Astrocyte of the cerebellum (primary cell): ENCODE results near the gene TRAF7.
"Not testable (repeated sequence)": the region's sequence is repeated elsewhere in the genome, so short reads cannot be mapped to it uniquely, and the experiment has no call there.

Experiments used
- DNase-seq: peaks from one replicate; pipeline ENCODE4 v3.0.0-alpha.2; 2011; ENCODE audit warnings: low read depth
- H3K4me3 ChIP-seq: 2 replicates; pipeline ENCODE4 v1.5.1; 2011; ENCODE audit warnings: mild to moderate bottlenecking, low read depth, low read length, moderate library complexity
- CTCF ChIP-seq: IDR thresholded peaks from 2 replicates; pipeline ENCODE4 v1.5.1; 2012; ENCODE audit warnings: low read length, low read depth, moderate library complexity, mild to moderate bottlenecking; ENCODE audit errors: missing control alignments
- in situ Hi-C: cut with HindIII; loops from 2 replicates; pipeline ENCODE4 v1.10.0; 2017; ENCODE audit warnings: low sequenced_read_pairs

The TRAF7 gene

DNA sequence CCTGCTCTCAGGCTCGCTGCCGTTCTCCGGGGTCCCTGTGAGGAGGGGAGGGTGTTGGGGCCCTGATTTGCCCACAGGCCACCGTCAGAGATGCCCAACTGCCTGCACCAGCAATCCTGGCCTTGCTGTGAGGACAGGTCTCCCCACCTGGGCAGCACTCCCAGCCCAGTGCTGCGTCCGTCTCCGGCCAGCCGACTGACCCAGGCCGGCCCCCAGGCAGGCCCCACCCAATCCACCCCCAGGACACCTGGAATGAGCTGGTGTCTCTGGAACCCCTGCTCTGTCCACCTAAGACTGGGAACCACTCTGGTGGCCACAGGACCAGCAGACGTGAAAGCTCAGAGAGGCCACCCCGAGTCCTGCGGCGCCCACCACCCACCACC lies 40.0 kb upstream of the TRAF7 start:
- no peak for TF ChIP-seq CTCF
- no peak for DNase-seq
- in situ Hi-C loops, result no loop called here
- H3K4me3 ChIP-seq, result no peak overlapping the region

GRCh38 chr16:2116428-2116827 lies 39.2 kb upstream of the TRAF7 start:
- H3K4me3 ChIP-seq, in situ Hi-C loops, DNase-seq: not testable (repeated sequence)

GRCh38 chr16:2117341-2117740 lies 38.2 kb upstream of the TRAF7 start:
- in situ Hi-C loops, H3K4me3 ChIP-seq, DNase-seq: not testable (repeated sequence)

DNA sequence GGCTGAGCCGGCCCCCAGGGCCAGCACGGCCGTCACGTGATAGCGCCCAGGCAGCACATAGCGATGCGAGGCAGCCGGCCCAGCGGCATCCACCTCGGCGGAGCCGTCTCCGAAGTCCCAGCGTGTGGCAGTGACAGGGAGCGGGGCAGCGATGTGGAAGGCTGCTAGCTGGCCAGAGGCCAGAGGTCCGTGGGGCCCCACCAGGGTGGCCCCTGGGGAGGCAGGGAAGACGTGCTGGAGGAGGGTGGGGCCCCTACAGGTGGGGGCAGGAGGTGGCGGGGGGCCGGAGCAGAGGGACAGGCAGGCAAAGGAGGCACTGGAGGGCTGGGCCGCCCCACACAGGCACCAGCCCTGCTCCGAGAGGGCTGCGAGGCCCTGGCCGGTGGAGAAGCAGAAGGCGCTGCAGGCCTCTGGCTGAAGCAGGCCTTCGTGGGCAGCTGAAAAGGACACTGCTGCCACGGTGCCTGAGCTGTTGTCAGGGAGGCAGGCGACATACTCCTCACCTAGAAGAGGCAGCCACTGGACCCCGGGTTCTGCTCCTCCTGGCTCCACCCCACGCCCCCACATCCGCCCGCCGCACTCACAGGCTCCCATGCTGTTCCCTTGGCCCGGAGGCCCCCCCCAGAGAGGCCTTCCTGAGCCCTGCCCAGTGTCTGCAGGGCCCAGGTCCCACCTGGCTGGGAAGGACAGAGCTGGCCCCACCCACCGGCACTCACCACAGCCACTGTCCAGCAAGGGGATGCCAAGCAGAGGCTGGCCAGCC lies 37.4 kb upstream of the TRAF7 start:
- in situ Hi-C loops, DNase-seq, H3K4me3 ChIP-seq: not testable (repeated sequence)

- in situ Hi-C loops, H3K4me3 ChIP-seq: not testable (repeated sequence)
- peak; percentile 56 for TF ChIP-seq CTCF
- DNase-seq, result peak; percentile 52
Observed at GRCh38 chr16:2121325-2121724, 34.3 kb upstream of the TRAF7 start.

GRCh38 chr16:2121853-2122252 lies 33.7 kb upstream of the TRAF7 start:
- TF ChIP-seq CTCF, result no peak
- in situ Hi-C loops, result no loop called here
- H3K4me3 ChIP-seq, result no peak overlapping the region

DNA sequence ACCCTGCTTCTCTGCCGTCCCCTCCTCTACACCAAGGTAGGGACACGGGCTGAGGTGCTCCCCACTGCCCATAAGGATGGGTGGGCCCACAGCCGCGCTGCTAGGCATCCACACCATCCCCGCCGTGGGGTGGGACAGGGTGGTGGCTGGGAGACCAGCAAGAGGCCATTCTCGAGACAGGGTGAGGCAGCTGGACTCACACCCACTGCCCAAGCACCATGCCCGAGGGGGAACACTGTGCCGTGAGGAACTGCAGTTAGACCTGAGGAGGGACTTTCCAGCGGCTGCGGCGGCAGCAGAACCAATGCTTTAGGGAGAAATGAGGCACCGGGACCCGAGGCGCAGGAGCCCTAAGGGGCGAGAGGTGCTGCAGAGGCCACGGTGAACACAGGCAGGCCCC lies 33.2 kb upstream of the TRAF7 start:
- H3K4me3 ChIP-seq, result no peak overlapping the region
- DNase-seq, result no peak
- in situ Hi-C loops, result no loop called here
- TF ChIP-seq CTCF, result no peak

More at GRCh38 chr16:2121853-2122252, 33.7 kb upstream of the TRAF7 start:
- DNase-seq, result no peak

- DNase-seq, H3K4me3 ChIP-seq, in situ Hi-C loops: not testable (repeated sequence)
Observed at GRCh38 chr16:2122934-2123683, 32.5 kb upstream of the TRAF7 start.

DNA sequence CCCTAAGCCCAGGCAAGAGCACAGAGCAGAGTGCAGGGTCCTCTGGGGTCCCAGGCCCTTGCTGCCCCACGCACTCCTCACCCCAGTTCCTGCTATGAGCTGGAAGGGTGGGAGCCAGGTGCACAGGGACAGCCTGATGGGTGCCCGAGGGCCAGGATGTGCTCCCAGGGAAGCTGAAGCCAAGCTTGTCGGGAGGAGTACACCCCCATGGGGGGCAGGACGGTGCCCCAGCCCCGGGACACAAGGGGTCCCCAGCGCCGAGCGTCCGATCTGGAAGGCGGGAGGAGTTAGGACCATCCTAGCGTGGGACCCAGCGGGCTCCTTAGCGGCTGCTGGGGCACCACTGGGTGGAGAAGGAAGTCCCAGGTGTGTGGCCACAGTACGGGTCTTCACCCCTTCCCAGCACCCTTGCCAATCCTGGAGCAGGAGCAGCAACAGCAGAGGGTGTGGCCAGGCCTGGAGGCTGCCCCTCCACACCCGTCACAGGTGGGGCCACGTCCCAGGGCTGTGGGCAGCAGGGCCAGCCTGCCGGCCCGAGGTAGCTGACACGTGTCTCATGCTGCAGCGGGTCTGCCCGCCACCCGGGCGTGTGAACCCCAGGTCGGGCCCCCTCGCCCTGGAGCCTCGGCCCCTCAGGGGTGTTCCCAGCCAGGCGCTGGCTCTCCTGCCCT lies 31.7 kb upstream of the TRAF7 start:
- H3K4me3 ChIP-seq, DNase-seq, in situ Hi-C loops: not testable (repeated sequence)

- peak overlapping the region; percentile 10 for H3K4me3 ChIP-seq
Observed at GRCh38 chr16:2124377-2124693, 31.2 kb upstream of the TRAF7 start.

GRCh38 chr16:2124694-2125444 lies 30.7 kb upstream of the TRAF7 start:
- in situ Hi-C loops, DNase-seq: not testable (repeated sequence)
- H3K4me3 ChIP-seq, result peak overlapping the region; percentile 10

More at GRCh38 chr16:2124377-2124693, 31.2 kb upstream of the TRAF7 start:
- in situ Hi-C loops, DNase-seq: not testable (repeated sequence)

- H3K4me3 ChIP-seq, result not testable (repeated sequence)
Observed at GRCh38 chr16:2125609-2126008, 30.0 kb upstream of the TRAF7 start.

More at GRCh38 chr16:2125609-2126008, 30.0 kb upstream of the TRAF7 start:
- DNase-seq, in situ Hi-C loops: not testable (repeated sequence)
